HG02678 (cell line): ENCODE data around the gene SPARC.
"Not testable (repeated sequence)": the region's sequence is repeated elsewhere in the genome, so short reads cannot be mapped to it uniquely, and the experiment has no call there.

Experiments used
- ATAC-seq: cut with Tn5 transposase; IDR thresholded peaks from one replicate; pipeline ENCODE4 v1.9.1; 2021; ENCODE audit warnings: mild to moderate bottlenecking, moderate library complexity; ENCODE audit not compliant: unreplicated experiment

Gene SPARC

GRCh38 chr5:151700820-151701219, 14.1 kb upstream of the SPARC start:
- no peak for ATAC-seq

- no peak for ATAC-seq
Measured at GRCh38 chr5:151700296-151700695, 13.6 kb upstream of the SPARC start.

- ATAC-seq = no peak
Measured at GRCh38 chr5:151699071-151699901, 12.6 kb upstream of the SPARC start.

GRCh38 chr5:151698081-151698480, 11.4 kb upstream of the SPARC start:
- ATAC-seq = not testable (repeated sequence)

GRCh38 chr5:151697452-151697851, 10.7 kb upstream of the SPARC start:
- ATAC-seq = no peak

- ATAC-seq = no peak
Measured at GRCh38 chr5:151696470-151697061, 9.9 kb upstream of the SPARC start.

GRCh38 chr5:151695464-151695863, 8.7 kb upstream of the SPARC start:
- no peak for ATAC-seq

- no peak for ATAC-seq
Measured at GRCh38 chr5:151694035-151694485, 7.3 kb upstream of the SPARC start.

GRCh38 chr5:151692312-151692711, 5.6 kb upstream of the SPARC start:
- ATAC-seq = no peak

- no peak for ATAC-seq
Measured at GRCh38 chr5:151691706-151692105, 5.0 kb upstream of the SPARC start.

GRCh38 chr5:151689591-151689990, 2.9 kb upstream of the SPARC start:
- ATAC-seq = not testable (repeated sequence)

- ATAC-seq = no peak
Measured at GRCh38 chr5:151688436-151688835, 1.7 kb upstream of the SPARC start.

- ATAC-seq = peak; percentile 8
Measured at GRCh38 chr5:151685749-151686673, 704 bp downstream of the SPARC start.

- no peak for ATAC-seq
Measured at GRCh38 chr5:151684690-151685361, 1.9 kb downstream of the SPARC start.

GRCh38 chr5:151683986-151684588, 2.6 kb downstream of the SPARC start:
- no peak for ATAC-seq

- no peak for ATAC-seq
Measured at GRCh38 chr5:151683444-151683843, 3.3 kb downstream of the SPARC start.

GRCh38 chr5:151682751-151683331, 3.9 kb downstream of the SPARC start:
- ATAC-seq = no peak

- no peak for ATAC-seq
Measured at GRCh38 chr5:151682240-151682639, 4.5 kb downstream of the SPARC start.

GRCh38 chr5:151680944-151681427, 5.7 kb downstream of the SPARC start:
- ATAC-seq = no peak

- not testable (repeated sequence) for ATAC-seq
Measured at GRCh38 chr5:151680156-151680505, 6.6 kb downstream of the SPARC start.
